Measurements from ENCODE around the gene SLC1A6. TPM values are rescaled to one million over a fixed set of nuclear protein-coding genes. Genes with fewer than 3 reads are reported as not detected.
"Not testable (repeated sequence)": the region's sequence is repeated elsewhere in the genome, so short reads cannot be mapped to it uniquely, and the experiment has no call there.

The SLC1A6 gene
- not detected for total RNA-seq (2021; fragmentation: NEBNext Ultra II Directional; extraction: Animal tissue kit (Norgen Biotek cat#: 25700))
- long read RNA-seq, result 0 reads

- no peaks in the 10 kb centered on the region; the same call in none of the 2 replicates for H3K27me3 Mint-ChIP-seq (ENCODE audit: insufficient read depth)
- H3K9me3 Mint-ChIP-seq, result no peaks in the 10 kb centered on the region; the same call in 1 of the 2 replicates
- H3K4me1 Mint-ChIP-seq (ENCODE audit: low read depth), result no peaks in the 10 kb centered on the region
- TF ChIP-seq CTCF (IDR thresholded peaks at IDR 0.05), result no peak
- H3K4me3 Mint-ChIP-seq, result no peak within 1 kb of the TSS
- H3K36me3 Mint-ChIP-seq (ENCODE audit: low read depth), result no peaks in the 10 kb centered on the region
- no peak within 1 kb of the TSS for H3K27ac Mint-ChIP-seq
- DNase-seq, result no peak
These were observed at the start of gene SLC1A6 for GRCh38 chr19:14979476-14980255. SLC1A6 (minus strand) TSS chr19:14979864; CDS start chr19:14972910, 6,954 bp downstream.

GRCh38 chr19:15028490-15028889, 48.8 kb upstream of the SLC1A6 start:
- H3K27ac Mint-ChIP-seq, result no peak overlapping the region
- H3K4me1 Mint-ChIP-seq (ENCODE audit: low read depth), result no peaks in the 10 kb centered on the region
- H3K27me3 Mint-ChIP-seq (ENCODE audit: insufficient read depth), result peaks cover 3% of the 10 kb centered on the region; the same call in 1 of the 2 replicates
- no peak for DNase-seq
- H3K9me3 Mint-ChIP-seq, result peaks cover 4% of the 10 kb centered on the region; the same call in 1 of the 2 replicates
- no peak overlapping the region for H3K4me3 Mint-ChIP-seq
- no peak for TF ChIP-seq CTCF (IDR thresholded peaks at IDR 0.05)
- H3K36me3 Mint-ChIP-seq (ENCODE audit: low read depth), result no peaks in the 10 kb centered on the region

- H3K4me1 Mint-ChIP-seq (ENCODE audit: low read depth), result no peaks in the 10 kb centered on the region
- peaks cover 5% of the 10 kb centered on the region for H3K27me3 Mint-ChIP-seq (ENCODE audit: insufficient read depth)
- DNase-seq, result no peak
- no peak overlapping the region for H3K4me3 Mint-ChIP-seq
- H3K36me3 Mint-ChIP-seq (ENCODE audit: low read depth), result no peaks in the 10 kb centered on the region
- H3K27ac Mint-ChIP-seq, result no peak overlapping the region
- H3K9me3 Mint-ChIP-seq, result peaks cover 4% of the 10 kb centered on the region; the same call in 1 of the 2 replicates
- no peak for TF ChIP-seq CTCF (IDR thresholded peaks at IDR 0.05)
These were observed 45.6 kb upstream of the SLC1A6 start for GRCh38 chr19:15025217-15025616.

- Mint-ChIP-seq H3K4me1 (ENCODE audit: low read depth) (no peaks in the 10 kb centered on the region), H3K4me3 (no peak overlapping the region), H3K36me3 (ENCODE audit: low read depth) (no peaks in the 10 kb centered on the region), H3K27me3 (ENCODE audit: insufficient read depth) (peaks cover 5% of the 10 kb centered on the region), H3K9me3 (peaks cover 1% of the 10 kb centered on the region; the same call in 1 of the 2 replicates), H3K27ac (no peak overlapping the region)
- DNase-seq, result no peak
- TF ChIP-seq CTCF (IDR thresholded peaks at IDR 0.05), result no peak
These were observed 43.1 kb upstream of the SLC1A6 start for GRCh38 chr19:15022752-15023151.

- TF ChIP-seq CTCF (IDR thresholded peaks at IDR 0.05), result no peak
- DNase-seq, result no peak
- Mint-ChIP-seq H3K4me1 (ENCODE audit: low read depth) (no peaks in the 10 kb centered on the region), H3K9me3 (peaks cover 10% of the 10 kb centered on the region), H3K36me3 (ENCODE audit: low read depth) (no peaks in the 10 kb centered on the region), H3K27ac (no peak overlapping the region), H3K4me3 (no peak overlapping the region), H3K27me3 (ENCODE audit: insufficient read depth) (peaks cover 5% of the 10 kb centered on the region)
These were observed 41.8 kb upstream of the SLC1A6 start for GRCh38 chr19:15021286-15022007.

GRCh38 chr19:15018836-15019235, 39.2 kb upstream of the SLC1A6 start:
- not testable (repeated sequence) for H3K27ac Mint-ChIP-seq; H3K4me3 Mint-ChIP-seq; H3K36me3 Mint-ChIP-seq (ENCODE audit: low read depth); H3K27me3 Mint-ChIP-seq (ENCODE audit: insufficient read depth); H3K4me1 Mint-ChIP-seq (ENCODE audit: low read depth); DNase-seq
- peaks cover 10% of the 10 kb centered on the region for H3K9me3 Mint-ChIP-seq
